GM15510 (cell line): Measurements from ENCODE around the gene TTLL10.

Experiments used
- POLR2A ChIP-seq: IDR thresholded peaks from 3 replicates; pipeline ENCODE4 v1.6.1; 2011; ENCODE audit warnings: borderline replicate concordance; ENCODE audit not compliant: insufficient read length; ENCODE audit errors: extremely low read depth

Gene TTLL10

GRCh38 chr1:1136547-1137230 is 37.0 kb upstream of the TTLL10 start:
- no peak for TF ChIP-seq POLR2A

GRCh38 chr1:1137256-1138045 is 36.2 kb upstream of the TTLL10 start:
- no peak for TF ChIP-seq POLR2A

- no peak for TF ChIP-seq POLR2A
Observed at GRCh38 chr1:1140673-1141072, 33.0 kb upstream of the TTLL10 start.

DNA sequence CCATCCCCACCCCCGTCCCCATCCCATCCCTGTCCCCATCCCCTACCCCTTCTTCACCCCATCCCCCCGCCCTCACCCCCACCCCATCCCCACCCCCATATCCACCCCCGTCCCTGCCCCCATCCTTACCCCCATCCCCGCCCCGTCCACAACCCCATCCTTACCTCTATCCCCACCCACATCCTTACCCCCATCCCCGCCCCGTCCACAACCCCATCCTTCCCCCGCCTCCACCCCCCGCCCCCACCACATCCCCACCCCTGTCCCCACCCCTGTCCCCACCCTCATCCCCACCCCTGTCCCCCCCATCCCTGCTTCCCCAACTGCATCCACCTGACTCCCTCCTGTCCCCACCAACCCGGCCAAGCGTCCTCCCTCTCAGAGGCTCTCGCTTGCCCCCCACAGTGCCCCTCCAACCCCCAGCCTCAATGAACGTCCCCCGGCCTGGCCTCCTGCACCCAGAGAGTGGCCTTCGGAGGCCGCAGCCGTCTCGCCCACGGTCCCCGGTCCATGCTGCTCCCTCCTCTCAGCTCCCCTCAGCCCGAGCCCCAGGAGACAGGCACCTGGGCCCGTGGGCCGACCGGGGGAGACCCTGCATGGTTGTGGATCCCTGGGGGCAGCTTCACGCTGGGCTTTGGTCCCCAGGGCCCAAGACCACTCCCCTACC is 32.3 kb upstream of the TTLL10 start:
- no peak for TF ChIP-seq POLR2A

DNA sequence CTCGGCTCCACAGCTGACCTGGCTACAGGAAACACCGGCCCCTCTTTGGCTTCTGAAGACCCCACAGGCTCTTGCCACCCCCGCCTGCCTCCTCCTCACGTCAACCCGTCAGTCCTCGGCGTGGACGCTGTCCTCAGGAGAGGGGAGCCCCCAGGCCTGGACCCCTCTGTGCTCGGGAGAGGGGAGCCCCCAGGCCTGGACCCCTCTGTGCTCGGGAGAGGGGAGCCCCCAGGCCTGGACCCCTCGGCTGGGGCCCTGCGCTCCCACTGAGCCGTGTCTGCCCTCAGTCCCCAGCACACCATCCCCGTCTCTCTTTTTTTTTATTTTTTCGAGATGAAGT is 31.8 kb upstream of the TTLL10 start:
- TF ChIP-seq POLR2A: no peak

- TF ChIP-seq POLR2A: no peak
Observed at GRCh38 chr1:1142844-1143243, 30.8 kb upstream of the TTLL10 start.

DNA sequence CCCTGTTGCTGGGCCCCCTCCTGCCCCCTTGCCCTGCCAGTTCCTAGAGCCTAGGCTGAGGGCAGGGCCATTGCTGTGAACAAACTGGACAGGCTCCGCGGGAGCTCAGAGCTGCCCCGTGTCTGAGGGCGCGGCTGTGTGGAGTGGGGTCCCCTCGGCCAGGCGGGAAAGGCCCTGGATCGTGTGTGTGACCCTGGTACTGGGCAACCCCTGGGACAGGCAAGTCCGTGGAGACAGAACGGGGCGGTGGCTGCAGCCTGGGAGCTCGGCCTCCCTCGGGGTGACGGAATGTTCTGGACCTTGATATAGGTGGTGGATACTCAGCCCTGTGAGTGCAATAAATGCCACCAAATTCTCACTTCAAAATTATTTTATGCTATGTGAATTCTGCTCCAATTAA is 30.0 kb upstream of the TTLL10 start:
- TF ChIP-seq POLR2A: no peak

DNA sequence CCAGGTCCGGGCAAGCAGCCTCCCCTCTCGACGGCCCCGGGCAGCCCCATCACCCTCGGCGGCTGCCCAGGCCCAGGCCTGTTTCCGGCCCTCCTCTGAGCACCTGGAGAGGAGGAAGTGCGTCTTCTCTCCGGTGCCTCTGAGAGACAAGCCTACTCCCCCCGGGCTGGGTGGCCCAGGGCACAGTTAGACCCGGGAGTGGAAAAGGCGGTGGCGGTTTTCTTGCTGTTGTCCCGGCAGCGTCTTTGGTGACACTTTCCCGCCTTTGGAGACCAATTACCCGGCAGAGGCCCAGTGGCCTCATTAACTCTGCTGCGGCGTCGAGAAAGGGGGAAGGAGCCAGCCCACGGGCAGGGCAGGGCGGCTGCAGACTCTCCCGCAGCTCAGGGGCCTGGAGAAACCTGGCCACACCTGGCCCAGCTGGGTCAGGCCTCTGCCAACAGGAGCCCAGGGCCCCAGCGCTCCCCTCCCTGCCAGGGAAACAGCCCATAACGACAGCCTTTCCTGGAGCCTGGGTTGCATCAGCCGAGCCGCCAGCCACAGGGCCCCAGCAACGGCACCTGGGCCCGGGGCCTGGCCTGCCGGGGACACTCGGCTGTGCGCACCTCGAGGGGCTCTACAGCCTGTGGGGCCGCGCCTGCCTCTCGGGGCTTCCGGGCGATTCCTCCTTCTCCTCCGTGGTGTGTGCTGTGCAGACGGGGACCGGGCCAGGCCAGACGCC is 29.4 kb upstream of the TTLL10 start:
- TF ChIP-seq POLR2A: peak; percentile 34

GRCh38 chr1:1144843-1145546 is 28.7 kb upstream of the TTLL10 start:
- no peak for TF ChIP-seq POLR2A

DNA sequence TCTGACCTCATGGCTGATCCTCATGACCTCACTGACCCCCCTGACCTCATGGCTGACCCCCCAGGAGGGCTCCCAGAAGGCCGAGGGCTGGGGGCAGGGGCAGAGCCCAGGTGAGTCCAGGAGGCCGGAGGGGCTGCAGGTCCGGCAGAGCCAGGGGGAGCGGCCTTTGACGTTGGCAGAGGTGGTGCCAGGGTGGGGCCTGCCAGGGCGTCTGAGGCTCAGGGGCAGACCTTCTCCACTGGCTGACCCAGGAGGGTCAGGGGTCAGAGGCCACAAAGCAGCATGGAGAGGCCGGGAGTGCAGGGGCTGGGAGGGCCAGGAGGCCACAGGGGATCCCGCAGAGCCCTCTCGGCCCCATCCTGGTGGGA is 28.1 kb upstream of the TTLL10 start:
- TF ChIP-seq POLR2A: no peak

- no peak for TF ChIP-seq POLR2A
Observed at GRCh38 chr1:1146026-1146425, 27.7 kb upstream of the TTLL10 start.

GRCh38 chr1:1146596-1146995 is 27.1 kb upstream of the TTLL10 start:
- TF ChIP-seq POLR2A: no peak

DNA sequence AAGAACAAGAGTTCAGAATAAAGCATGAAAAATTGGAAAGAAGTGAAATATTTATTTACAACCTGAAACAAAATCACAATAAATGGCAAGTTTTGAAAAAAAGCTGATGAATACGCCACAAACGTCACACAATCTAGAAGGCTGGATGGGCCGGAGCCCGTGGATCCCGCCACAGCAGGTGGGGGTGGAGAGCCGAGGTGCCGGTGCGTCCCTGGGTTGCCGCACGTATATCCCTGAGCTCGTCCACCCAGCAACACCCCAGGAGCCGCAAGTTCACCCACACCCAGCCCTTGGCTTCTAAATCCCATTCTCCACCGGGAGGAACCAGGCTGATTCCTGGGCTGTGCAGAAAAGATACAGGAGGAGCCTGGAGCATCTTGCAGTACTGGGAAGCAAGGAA is 25.6 kb upstream of the TTLL10 start:
- TF ChIP-seq POLR2A: no peak

GRCh38 chr1:1148569-1148968 is 25.1 kb upstream of the TTLL10 start:
- TF ChIP-seq POLR2A: no peak
